HUES48 (cell line): ENCODE results near the gene KCNJ10.

Source experiments
- H3K27ac ChIP-seq: one replicate; pipeline ENCODE4 v1.7.0; 2013; ENCODE audit warnings: low read depth, low read length, inconsistent platforms
- H3K27me3 ChIP-seq: 2 replicates; pipeline ENCODE4 v1.6.1; 2013; ENCODE audit warnings: mild to moderate bottlenecking, low read length; ENCODE audit not compliant: control insufficient read depth, insufficient read depth
- H3K36me3 ChIP-seq: 2 replicates; pipeline ENCODE4 v1.6.1; 2013; ENCODE audit warnings: low read length; ENCODE audit not compliant: control insufficient read depth, insufficient read depth
- H3K4me1 ChIP-seq: 2 replicates; pipeline ENCODE4 v1.6.1; 2013; ENCODE audit warnings: mild to moderate bottlenecking, low read length; ENCODE audit not compliant: control insufficient read depth, insufficient read depth
- H3K4me3 ChIP-seq: 2 replicates; pipeline ENCODE4 v1.5.1; 2013; ENCODE audit warnings: mild to moderate bottlenecking, low read depth, low read length
- H3K9ac ChIP-seq: 2 replicates; pipeline ENCODE4 v1.6.1; 2013; ENCODE audit warnings: mild to moderate bottlenecking, low read depth, low read length, moderate library complexity
- H3K9me3 ChIP-seq: 2 replicates; pipeline ENCODE4 v1.6.1; 2013; ENCODE audit warnings: low read length; ENCODE audit not compliant: control insufficient read depth, insufficient read depth

Gene KCNJ10

DNA sequence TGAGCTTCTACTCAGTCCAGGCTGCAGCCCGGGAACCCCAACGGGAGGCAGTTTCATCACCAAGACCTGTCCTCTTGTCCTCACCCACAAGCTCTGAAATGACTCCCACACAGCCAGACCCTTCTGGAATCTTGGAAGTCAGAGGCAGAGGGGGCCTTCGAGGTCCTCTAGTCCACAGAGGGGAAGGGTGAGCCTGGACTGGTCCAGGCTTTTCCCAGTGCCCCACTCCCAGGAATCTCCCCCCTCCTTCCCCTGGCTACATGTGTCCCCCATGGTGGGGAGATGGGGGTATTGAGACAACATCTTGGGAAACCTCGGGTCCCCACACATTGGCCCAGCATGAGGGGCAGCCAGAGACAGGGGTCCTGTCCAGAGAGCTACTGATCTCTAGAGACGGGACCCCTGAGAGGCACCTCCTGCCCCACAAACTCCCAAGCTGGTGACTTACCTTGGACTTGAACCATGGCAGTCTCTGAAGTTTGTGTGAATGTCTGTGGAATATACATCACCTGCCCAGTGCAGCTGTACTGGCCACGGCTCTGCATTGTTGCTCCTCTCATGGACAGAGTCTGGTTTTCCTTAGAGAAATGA, 96.5 kb downstream of the KCNJ10 start:
- H3K4me3 ChIP-seq: no peak overlapping the region
- no peak overlapping the region for H3K9ac ChIP-seq
- no peaks in the 10 kb centered on the region for H3K9me3 ChIP-seq
- no peaks in the 10 kb centered on the region for H3K4me1 ChIP-seq
- no peaks in the 10 kb centered on the region for H3K36me3 ChIP-seq
- no peak overlapping the region for H3K27ac ChIP-seq
- H3K27me3 ChIP-seq: no peaks in the 10 kb centered on the region; the same call in 1 of the 2 replicates

DNA sequence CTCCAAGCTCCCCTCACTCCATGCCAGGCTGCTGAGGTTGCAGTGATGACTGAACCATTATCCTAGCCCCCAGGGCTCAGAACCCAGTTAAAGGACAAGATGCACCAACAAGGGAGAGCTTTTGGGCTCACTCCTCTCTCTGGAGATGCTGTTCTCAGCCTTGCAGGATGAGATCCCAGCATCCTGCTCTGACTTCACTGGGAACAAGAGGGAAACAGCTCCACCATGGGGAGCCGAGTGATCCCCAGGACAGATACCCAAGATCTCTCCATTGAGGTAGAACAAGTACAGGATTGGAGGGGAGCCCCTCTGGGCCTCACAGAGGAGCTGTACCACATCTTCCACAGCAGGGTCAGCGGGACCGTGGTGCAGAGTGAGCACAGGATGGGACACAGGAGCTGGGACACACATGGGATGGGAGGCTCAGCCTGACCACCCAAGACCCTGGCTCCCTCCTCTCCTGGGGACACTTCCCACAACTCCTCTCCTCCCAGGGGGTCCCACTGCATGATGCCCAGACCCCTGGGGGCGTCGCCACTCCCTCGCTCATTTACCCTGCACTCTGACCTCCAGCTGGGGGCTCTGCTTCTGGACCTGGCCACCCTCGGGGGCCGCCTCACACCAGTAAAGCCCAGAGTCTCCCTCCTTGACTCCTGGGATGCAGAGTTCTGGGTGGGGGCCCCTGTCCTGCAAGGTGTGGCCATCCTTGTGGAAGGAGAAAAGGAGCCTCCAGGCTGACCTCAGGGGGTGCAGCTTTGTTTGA, 97.3 kb downstream of the KCNJ10 start:
- Histone ChIP-seq H3K9ac (no peak overlapping the region), H3K9me3 (no peaks in the 10 kb centered on the region), H3K36me3 (no peaks in the 10 kb centered on the region), H3K4me1 (no peaks in the 10 kb centered on the region), H3K27me3 (no peaks in the 10 kb centered on the region; the same call in 1 of the 2 replicates), H3K4me3 (no peak overlapping the region), H3K27ac (no peak overlapping the region)

DNA sequence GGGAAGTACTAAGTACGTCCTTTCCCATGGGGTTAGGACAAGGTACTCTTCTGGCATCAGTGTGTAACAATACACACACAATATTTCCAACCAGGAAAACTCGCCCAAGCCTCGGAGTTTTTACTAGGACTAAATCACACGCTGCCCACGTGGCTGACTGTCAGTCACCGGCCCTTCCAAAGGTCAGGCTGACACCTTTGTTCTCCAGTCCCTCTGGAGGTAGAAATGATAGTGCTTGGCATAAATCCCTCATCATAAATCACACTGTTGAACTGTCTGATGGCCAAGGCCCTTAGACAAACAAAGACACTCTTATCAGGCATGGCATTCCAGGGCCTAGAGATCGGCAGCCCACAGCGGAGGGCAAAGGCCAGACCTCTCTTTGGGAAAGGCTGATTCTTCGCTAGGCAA, 99.0 kb downstream of the KCNJ10 start:
- Histone ChIP-seq H3K27me3 (no peaks in the 10 kb centered on the region), H3K4me1 (no peaks in the 10 kb centered on the region), H3K9me3 (no peaks in the 10 kb centered on the region), H3K27ac (no peak overlapping the region), H3K4me3 (no peak overlapping the region), H3K9ac (no peak overlapping the region), H3K36me3 (no peaks in the 10 kb centered on the region)

DNA sequence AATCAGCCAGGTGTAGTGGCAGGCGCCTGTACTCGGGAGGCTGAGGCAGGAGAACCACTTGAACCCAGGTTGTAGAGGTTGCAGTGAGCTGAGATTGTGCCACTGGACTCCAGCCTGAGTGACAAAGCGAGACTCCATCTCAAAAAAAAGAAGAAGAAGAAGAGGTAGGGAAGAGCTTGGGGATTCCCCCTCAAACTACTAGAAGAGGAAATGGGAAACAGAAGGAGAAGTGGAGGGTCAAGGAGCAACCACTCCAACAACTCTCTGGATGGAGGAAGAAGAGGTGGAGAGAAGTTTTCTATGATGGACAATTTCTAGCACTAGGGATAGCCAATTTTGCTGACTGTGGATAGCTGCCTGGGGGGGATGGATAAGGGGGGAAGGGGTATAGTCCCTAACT, 101.1 kb downstream of the KCNJ10 start:
- H3K9me3 ChIP-seq: no peaks in the 10 kb centered on the region
- no peaks in the 10 kb centered on the region for H3K36me3 ChIP-seq
- H3K4me3 ChIP-seq: no peak overlapping the region
- 0 out of 2 replicates have a peak, but pooled peaks cover 3% of the 10 kb centered on the region for H3K4me1 ChIP-seq
- no peak overlapping the region for H3K27ac ChIP-seq
- no peak overlapping the region for H3K9ac ChIP-seq
- H3K27me3 ChIP-seq: no peaks in the 10 kb centered on the region

DNA sequence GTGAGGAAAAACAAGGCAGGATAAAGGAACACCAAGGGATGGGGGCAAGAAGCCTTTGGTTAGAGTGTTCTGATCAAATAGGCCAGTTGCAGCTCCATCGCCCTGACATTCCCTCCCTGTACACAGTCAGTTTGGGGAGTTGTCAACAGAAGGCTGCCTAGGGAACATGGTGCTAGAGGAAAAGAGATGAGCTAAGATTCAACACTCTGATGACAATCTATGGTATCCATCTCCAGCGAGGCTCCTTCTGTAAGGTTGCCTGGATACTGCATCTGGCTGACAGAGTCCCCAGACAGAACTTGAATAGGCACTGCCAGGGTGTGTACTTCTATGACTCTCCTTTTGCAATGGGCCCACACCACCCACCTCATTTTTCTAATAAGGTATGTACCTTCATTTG, 104.7 kb downstream of the KCNJ10 start:
- no peaks in the 10 kb centered on the region for H3K9me3 ChIP-seq
- no peak overlapping the region for H3K27ac ChIP-seq
- no peak overlapping the region for H3K4me3 ChIP-seq
- no peaks in the 10 kb centered on the region for H3K36me3 ChIP-seq
- H3K4me1 ChIP-seq: 0 out of 2 replicates have a peak, but pooled peaks cover 3% of the 10 kb centered on the region
- no peak overlapping the region for H3K9ac ChIP-seq
- no peaks in the 10 kb centered on the region for H3K27me3 ChIP-seq

DNA sequence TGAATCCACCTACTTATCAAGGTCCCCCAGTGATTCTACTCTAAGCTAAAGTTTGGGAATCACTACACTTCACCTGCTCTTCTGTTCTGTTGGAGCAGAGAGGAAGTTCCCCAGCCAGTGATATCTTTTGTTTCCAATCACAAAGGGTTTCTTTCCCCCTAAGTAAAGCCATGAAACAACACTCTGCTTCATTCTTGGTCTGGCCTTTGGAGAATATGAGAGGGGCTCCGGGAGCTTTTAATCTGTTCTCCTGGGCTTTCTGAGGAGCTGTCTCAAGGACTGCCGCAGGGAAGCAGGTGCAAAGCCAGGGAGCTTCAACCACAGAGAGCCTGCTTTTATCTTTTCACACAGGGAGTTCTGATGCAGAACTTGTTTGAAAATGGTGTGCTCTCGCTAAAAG, 105.8 kb downstream of the KCNJ10 start:
- Histone ChIP-seq H3K9me3 (no peaks in the 10 kb centered on the region), H3K4me1 (0 out of 2 replicates have a peak, but pooled peaks cover 3% of the 10 kb centered on the region), H3K4me3 (no peak overlapping the region), H3K9ac (no peak overlapping the region), H3K36me3 (no peaks in the 10 kb centered on the region), H3K27ac (no peak overlapping the region), H3K27me3 (no peaks in the 10 kb centered on the region)

DNA sequence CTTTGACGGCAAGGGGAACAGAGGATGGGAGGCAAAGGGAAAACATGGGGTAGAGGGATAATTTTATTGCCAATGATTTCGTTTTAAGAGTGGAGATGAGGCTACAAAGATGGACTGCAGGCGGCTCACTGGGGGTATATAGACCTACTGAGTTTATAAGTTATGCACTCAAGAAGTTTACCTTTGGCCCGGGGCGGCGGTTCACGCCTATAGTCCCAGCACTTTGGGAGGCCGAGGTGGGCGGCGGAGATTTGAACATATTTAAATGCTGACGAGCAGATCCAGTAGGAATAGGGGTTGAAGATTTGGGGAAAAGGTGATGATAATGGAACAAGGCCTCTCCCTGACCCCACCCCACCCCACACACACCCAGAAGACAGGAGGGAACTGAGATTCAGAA, 107.8 kb downstream of the KCNJ10 start:
- no peak overlapping the region for H3K4me3 ChIP-seq
- H3K36me3 ChIP-seq: no peaks in the 10 kb centered on the region
- no peaks in the 10 kb centered on the region for H3K9me3 ChIP-seq
- H3K27ac ChIP-seq: no peak overlapping the region
- H3K27me3 ChIP-seq: no peaks in the 10 kb centered on the region
- H3K9ac ChIP-seq: no peak overlapping the region
- 0 out of 2 replicates have a peak, but pooled peaks cover 3% of the 10 kb centered on the region for H3K4me1 ChIP-seq

DNA sequence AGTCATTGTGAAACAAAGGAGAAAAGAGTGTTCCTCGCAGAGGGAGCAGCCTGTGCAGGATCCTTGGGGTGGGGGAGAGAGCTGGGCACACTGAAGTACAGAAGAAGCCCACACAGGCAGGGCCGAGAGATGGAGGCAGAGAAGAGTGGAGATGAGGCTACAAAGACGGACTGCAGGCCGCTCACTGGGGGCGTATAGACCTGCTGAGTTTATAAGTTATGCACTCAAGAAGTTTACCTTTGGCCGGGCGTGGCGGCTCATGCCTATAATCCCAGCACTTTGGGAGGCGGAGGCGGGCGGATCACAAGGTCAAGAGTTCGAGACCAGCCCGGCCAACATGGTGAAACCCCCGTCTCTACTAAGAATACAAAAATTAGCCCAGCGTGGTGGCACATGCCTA, 108.3 kb downstream of the KCNJ10 start:
- Histone ChIP-seq H3K4me3 (no peak overlapping the region), H3K36me3 (no peaks in the 10 kb centered on the region), H3K27me3 (no peaks in the 10 kb centered on the region), H3K9me3 (no peaks in the 10 kb centered on the region), H3K4me1 (0 out of 2 replicates have a peak, but pooled peaks cover 3% of the 10 kb centered on the region), H3K9ac (no peak overlapping the region), H3K27ac (no peak overlapping the region)

DNA sequence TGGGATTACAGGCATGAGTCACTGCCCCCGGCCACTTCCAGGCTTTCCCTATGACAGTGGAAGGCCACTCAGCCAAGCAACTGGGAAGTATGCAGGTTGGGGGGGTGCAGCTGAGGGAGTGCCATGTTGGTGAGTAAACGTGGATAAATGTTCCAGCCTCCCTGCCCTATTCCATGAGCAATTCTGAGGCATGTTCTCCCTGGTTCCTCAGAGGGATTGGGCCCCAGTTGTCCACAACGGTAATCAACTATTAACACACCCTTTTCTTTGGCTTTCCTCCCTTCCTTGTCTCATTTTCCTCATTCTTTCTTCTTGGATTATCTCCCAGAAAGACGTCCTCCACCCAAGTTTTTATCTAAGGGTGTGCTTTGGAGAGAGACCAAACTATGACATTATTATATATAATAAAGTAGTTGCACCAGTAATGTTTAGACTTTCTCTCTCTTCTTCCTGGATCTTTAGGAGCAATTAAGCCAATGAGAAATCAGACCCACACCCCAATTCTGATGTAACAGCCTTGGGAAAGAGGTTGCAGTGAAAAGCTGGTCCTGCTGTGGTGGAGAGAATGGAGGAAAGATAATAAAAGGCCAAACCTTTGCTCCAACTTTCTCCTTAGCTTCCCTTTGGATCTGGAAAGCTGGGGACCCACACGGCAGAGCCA, 109.1 kb downstream of the KCNJ10 start:
- Histone ChIP-seq H3K36me3 (no peaks in the 10 kb centered on the region), H3K9ac (no peak overlapping the region), H3K9me3 (no peaks in the 10 kb centered on the region), H3K4me3 (no peak overlapping the region), H3K4me1 (0 out of 2 replicates have a peak, but pooled peaks cover 3% of the 10 kb centered on the region), H3K27me3 (no peaks in the 10 kb centered on the region), H3K27ac (no peak overlapping the region)

DNA sequence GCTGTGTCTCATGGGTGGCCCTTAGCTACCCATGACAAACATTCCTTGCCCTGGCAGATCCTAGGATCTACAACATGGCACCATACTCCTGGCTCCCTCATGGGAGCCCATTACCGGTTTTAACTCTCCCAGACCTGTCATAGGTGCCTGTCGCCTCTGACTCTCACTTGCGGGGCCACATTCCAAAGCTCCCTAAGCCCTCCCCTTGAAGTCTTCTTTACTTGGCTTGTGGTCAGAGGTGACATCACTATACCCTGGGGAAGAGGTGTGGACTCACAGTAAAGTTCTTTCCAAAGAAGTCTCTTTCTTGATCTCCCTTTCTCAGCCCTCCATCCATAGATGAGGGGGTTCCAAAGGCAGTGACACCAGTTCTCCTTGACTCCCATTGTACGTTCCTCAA, 110.5 kb downstream of the KCNJ10 start:
- Histone ChIP-seq H3K9me3 (no peaks in the 10 kb centered on the region), H3K27ac (no peak overlapping the region), H3K4me3 (no peak overlapping the region), H3K9ac (no peak overlapping the region), H3K4me1 (0 out of 2 replicates have a peak, but pooled peaks cover 3% of the 10 kb centered on the region), H3K36me3 (no peaks in the 10 kb centered on the region), H3K27me3 (no peaks in the 10 kb centered on the region)
